GDM1 (cell line): ENCODE data around the gene FBP1.
"Not testable (repeated sequence)": the region's sequence is repeated elsewhere in the genome, so short reads cannot be mapped to it uniquely, and the experiment has no call there.

Experiments
- DNase-seq: peaks from one replicate; lab custom pipeline; 2025; lab: John Stamatoyannopoulos, UW

The FBP1 gene

DNA sequence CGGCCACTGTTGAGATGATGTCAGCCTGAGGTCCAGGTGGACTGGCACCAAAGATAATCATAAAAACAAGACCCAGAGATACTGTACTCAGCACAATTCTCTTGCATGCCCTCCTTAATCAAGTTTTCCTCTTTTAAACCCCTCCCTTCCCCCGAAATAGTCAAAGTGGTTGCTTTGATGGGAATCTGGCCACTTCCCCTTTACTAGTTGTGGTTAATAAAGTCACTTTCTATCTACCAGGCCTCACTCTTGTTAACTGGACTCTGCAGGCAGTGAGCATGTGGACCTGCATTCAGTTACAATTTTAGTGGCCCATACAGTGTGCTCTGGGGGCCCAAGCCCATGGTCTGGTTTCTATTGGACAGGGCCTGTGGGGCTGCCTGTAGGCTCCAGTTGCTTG is 63.2 kb downstream of the FBP1 start:
- no peak for DNase-seq

DNA sequence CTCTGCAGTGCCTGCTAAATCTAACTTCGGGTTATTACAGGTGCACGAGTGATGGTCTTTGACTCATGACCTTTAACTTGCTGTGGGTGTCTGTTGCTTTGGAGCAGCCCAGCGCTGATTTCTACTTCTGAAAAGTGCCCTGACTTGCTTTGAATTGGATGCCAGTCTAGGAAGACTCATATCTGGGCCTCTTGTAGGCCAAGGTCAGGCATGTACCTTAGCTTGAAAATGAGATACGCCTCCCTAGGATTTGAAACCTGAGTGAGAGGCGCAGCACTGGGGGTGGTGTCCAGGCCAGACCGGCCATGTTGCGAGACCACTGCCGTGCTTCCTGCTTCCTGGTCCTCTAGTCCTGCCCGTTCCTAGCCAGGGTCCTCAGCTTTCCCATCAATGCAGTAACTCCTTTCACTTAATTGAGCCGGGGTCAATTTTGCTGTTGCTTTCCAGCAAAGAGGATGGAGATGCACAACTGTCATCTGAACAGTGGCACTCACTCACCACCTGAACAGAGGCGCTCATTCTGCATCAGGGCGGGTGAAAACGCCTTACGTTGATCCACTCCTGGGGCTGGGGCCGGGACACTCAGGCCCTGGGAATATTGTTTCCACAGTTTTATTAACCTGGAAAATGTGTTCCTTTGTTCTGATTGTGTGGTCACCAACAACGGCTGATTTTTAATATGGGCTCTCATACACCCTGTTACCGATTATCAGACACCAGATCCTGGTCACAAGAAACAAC is 70.2 kb downstream of the FBP1 start:
- DNase-seq, result no peak

DNA sequence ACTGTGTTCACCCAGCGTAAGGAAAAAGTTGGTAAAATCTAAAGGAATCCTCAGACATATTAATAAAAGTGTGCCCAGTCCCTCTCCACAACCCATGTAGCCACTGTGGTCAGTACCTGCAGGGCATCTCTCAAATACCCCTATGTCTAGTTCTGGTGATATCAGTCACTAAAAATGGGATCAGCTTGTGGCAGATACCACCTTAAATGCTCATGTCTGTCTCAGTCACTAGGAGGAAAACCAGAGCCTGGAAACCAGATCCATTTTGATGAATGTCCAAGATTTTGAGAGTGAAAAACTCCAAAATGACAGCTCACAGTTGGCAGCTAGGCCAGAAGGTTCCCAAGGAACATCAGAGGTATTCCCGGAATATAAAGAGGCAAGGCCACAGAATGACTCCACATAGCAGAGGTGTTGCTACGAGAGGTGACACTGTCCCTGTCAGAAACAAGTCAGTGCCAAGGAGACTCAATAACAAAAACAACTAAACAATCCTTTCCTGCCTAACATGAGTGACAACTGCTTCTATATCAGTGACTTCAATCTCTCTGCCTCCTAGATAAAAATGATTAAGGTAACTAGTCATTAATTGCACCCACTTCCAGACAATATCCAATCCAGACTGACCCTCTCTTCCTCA is 70.9 kb downstream of the FBP1 start:
- no peak for DNase-seq

DNA sequence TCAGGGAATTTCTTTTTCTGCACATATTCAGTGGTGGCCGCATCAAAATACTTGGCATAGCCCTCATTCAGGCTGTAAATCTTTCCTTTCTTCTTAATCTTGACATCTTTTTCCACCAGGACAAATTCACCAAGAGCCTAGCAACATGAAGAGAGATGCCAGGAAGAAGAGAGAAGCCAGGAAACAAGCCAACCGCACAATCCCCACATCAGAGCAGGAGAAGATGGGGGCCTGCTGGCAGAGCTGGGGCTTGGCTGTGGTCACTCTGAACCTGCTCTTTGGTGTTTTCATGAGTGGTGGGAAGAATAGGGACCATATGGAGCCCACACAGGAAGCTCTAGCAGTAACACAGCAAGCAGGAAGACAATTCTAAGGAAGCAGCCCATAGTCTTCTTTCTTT is 72.0 kb downstream of the FBP1 start:
- DNase-seq, result no peak

DNA sequence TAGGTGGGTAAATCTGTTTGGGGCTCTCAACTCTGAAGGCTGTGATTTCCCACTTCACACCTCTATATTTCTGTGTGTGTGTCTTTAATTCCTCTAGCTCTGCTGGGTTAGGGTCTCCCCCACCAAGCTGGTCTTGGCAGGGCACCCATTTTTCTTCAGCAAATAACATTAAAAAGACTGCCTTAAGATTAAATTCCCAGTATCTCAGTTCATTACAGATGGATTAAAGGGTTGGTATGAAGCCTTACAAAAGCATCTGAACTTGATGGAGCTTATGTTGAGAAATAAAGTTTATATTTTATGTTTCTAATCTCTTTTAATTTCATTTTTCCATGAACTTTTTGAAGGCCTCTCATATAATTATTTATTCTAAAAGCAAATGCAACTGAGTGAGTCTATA is 72.8 kb downstream of the FBP1 start:
- DNase-seq, result no peak

DNA sequence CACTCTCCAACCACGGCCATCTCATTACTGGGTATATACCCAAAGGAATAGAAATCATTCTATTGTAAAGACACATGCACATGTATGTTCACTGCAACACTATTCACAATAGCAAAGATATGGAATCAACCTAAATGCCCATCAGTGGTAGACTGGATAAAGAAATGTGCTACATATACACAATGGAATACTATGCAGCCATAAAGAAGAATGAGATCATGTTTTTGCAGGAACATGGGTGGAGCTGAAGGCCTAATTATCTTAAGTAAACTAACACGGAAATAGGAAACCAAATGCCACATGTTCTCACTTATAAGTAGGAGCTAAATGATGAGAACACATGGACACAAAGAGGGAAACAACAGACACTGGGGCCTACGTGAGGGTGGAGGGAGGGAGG is 75.0 kb downstream of the FBP1 start:
- DNase-seq, result not testable (repeated sequence)

- no peak for DNase-seq
Observed at GRCh38 chr9:94563548-94563947, 75.8 kb downstream of the FBP1 start.

GRCh38 chr9:94560237-94560636 is 79.1 kb downstream of the FBP1 start:
- DNase-seq, result no peak

GRCh38 chr9:94557376-94557775 is 81.9 kb downstream of the FBP1 start:
- DNase-seq, result no peak

- DNase-seq, result peak; percentile 76
Observed at GRCh38 chr9:94554439-94555331, 84.6 kb downstream of the FBP1 start, which contains the start of gene PCAT7. PCAT7 (plus strand) TSS chr9:94555083.

DNA sequence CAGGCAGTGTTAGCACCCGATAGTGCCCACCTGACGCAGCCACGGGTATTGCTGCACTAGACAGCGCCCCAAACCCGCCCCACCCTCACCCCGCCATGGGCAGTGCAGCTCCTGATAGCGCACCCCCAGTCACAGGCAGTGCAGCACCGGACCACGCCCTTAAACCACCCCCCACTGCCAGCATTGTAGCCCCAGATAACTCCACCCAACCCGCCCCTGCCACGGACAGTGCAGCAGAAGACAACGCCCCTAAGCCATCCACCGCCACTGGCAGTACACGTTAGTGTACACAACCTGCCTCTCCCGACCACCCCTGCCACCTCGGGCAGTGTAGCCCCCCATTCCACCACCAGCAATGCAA is 85.3 kb downstream of the FBP1 start:
- no peak for DNase-seq
